Mucosa of rectum (tissue), 2 donors: ENCODE data around the gene PRR30.

Experiments
- H3K27ac ChIP-seq, 2 donors: one replicate each; pipeline ENCODE4 v1.7.0; 2013; ENCODE audit warnings: inconsistent platforms in 2 of 2, low read depth in 2 of 2, low read length in 2 of 2
- H3K27me3 ChIP-seq, 2 donors: one replicate each; pipeline ENCODE4 v1.7.0; 2013; ENCODE audit warnings: low read length in 2 of 2; ENCODE audit not compliant: control insufficient read depth in 2 of 2, insufficient read depth in 2 of 2
- H3K36me3 ChIP-seq, 2 donors: one replicate each; pipeline ENCODE4 v1.7.0; 2013; ENCODE audit warnings: low read length in 2 of 2; ENCODE audit not compliant: control insufficient read depth in 2 of 2, insufficient read depth in 2 of 2
- H3K4me1 ChIP-seq, 2 donors: one replicate each; pipeline ENCODE4 v1.7.0; 2013; ENCODE audit warnings: low read length in 2 of 2, mild to moderate bottlenecking in 1 of 2; ENCODE audit not compliant: control insufficient read depth in 2 of 2, insufficient read depth in 2 of 2
- H3K4me3 ChIP-seq, 2 donors: one replicate each; pipeline ENCODE4 v1.7.0; 2013; ENCODE audit warnings: low read length in 2 of 2
- H3K9ac ChIP-seq, 2 donors: one replicate each; pipeline ENCODE4 v1.7.0; 2013; ENCODE audit warnings: low read length in 2 of 2, low read depth in 1 of 2, mild to moderate bottlenecking in 1 of 2
- H3K9me3 ChIP-seq, 2 donors: one replicate each; pipeline ENCODE4 v1.7.0; 2013; ENCODE audit warnings: low read length in 2 of 2; ENCODE audit not compliant: control insufficient read depth in 2 of 2
- donor health status: healthy.
- donor health status: Normal muscosa, but diverticular disease.

PRR30 gene

DNA sequence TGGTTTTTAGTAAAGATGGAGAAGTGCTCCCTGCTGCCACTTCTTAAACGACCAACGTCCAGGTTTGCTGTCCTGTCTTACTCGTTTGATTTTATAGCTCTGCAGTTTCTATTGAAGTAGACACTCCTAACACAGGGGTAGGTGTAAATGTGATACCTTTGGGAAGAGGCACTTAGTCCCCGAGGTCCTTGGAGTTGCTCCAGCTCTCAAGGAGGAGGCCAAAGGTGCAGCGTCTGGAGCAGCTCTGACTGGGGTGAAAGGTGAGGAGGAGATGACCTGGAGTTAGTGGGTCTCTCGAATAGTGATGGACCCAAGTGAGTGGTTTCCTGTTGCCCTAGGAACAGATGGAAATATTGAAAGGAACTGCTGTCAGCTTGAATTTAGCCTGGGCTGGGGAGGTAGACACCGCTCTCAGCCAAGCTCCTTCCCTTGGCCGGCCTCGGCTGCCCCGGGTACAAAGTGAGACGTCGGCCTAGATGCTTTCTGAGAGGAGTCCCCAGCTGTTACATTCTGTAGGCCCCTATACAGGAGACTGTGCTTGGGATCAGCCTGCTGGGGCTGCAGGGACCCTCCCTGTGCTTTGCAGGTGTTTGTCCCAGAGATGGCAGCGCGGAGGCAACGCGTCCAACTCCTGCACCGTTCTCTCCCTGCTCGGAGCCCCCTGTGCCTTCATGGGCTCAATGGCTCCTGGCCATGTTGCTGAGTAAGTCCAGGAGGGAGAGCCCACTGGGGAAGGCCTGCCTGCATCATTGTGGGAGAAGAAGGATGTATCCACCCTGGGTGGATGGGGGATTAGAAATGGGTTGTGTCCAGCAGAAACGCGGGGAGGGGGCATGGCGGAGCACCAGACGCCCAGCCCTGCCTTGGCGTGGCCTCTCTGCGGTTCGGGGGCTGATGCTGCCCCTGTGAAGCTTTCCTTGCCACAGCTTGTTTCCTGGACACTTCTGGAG, 47.2 kb downstream of the PRR30 start:
- H3K27ac ChIP-seq: no peak overlapping the region
- peaks cover 11 to 15% of the 10 kb centered on the region in 2 donors for H3K4me1 ChIP-seq
- H3K4me3 ChIP-seq: no peak overlapping the region
- no peak overlapping the region for H3K9ac ChIP-seq
- H3K9me3 ChIP-seq: no peaks in the 10 kb centered on the region
- H3K36me3 ChIP-seq: no peaks in the 10 kb centered on the region
- no peaks in the 10 kb centered on the region for H3K27me3 ChIP-seq

DNA sequence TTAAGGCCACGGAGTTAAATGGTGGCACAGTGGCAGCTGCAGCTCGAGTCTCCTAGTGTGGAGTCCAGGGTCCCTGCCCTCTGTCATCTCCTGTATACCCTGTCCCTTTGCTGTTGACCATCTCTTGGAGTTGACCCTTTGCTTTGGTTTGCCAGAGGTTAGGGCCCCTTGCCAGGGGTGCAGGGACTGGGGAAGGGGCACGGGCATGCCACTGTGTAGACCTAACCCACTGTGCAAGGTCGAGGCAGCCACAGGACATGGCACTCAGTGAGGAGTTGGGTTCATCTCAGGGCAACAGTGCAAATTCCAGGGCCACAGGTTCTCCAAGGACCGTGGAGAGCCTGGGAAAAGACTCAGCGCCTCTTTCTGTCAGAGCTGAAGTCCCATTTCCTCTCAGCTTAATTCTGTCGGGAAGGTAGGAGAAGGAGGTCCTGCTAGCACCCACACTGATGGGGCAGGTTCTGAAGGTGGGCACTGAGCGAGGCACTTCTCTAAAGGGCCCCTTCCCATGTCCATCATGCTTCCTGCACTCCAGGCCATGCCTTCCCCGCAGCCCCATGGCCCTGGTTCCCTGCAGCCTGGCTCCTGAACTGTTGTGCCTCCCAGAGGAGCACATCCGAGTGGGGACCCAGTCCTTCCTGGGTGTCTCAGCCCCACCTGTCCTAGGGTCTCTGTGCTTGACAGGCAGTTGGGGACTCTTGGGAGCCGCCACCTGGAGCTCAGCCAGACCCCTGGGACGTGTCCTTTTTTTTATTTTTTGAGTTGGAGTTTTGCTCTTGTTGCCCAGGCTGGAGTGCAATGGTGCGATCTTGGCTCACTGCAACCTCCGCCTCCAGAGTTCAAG, 49.9 kb downstream of the PRR30 start:
- Histone ChIP-seq H3K27ac (no peak overlapping the region), H3K9me3 (no peaks in the 10 kb centered on the region), H3K4me1 (peaks cover 24 to 28% of the 10 kb centered on the region in 2 donors), H3K36me3 (no peaks in the 10 kb centered on the region), H3K4me3 (no peak overlapping the region), H3K27me3 (no peaks in the 10 kb centered on the region), H3K9ac (no peak overlapping the region)

DNA sequence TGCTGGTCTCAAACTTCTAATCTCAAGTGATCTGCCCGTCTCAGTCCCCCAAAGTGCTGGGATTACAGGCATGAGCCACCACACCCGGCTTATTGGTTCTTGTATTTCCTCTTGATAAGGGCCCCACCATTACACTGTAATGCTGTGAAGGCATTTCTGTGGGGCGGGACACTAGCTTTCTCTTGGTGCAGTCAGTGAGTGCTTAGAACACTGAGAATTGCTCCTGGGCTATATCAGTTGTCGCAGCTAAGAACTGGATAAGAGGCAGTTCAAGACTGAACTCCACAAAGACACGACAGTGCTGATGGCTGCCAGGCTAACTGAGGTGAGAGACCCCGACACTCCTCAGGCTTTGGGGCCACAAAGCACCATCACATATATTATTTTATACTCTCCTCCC, 50.6 kb downstream of the PRR30 start:
- no peaks in the 10 kb centered on the region for H3K27me3 ChIP-seq
- H3K36me3 ChIP-seq: no peaks in the 10 kb centered on the region
- H3K4me1 ChIP-seq: peaks cover 24 to 28% of the 10 kb centered on the region in 2 donors
- no peak overlapping the region for H3K27ac ChIP-seq
- H3K9ac ChIP-seq: no peak overlapping the region
- H3K9me3 ChIP-seq: no peaks in the 10 kb centered on the region
- H3K4me3 ChIP-seq: no peak overlapping the region

DNA sequence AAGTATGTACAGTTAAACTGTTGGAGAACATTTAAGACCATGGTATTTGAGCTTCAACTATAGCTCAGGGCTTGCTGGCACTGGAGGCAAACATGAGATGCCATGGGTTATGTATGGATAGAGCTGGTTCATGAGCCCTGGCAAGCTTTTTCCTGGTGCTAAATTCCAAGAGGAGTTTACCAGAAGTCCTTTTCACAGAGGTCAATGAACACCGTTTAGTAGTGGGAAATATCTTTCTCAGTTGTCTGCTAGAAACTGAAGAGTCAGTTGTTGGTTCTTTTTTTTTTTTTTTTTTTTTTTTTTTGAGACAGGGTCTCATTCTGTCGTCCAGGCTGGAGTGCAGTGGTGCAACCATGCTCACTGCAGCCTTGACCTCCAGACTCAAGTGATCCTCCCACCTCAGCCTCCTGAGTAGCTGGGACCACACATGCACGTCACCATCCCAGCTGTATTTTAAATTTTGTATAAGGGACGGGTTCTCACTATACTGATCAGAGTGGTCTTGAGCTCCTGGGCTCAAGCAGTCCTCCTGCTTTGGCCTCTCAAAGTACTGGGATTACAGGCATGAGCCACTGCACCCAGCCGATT, 51.3 kb downstream of the PRR30 start:
- Histone ChIP-seq H3K4me1 (peaks cover 22 to 26% of the 10 kb centered on the region in 2 donors), H3K27ac (no peak overlapping the region), H3K27me3 (no peaks in the 10 kb centered on the region), H3K9me3 (no peaks in the 10 kb centered on the region), H3K4me3 (no peak overlapping the region), H3K9ac (no peak overlapping the region), H3K36me3 (no peaks in the 10 kb centered on the region)
